GM23338 (cell line): ENCODE results near the gene GSG1L. TPM values are rescaled to one million over a fixed set of nuclear protein-coding genes. Genes with fewer than 3 reads are reported as not detected.

Source experiments
- ATAC-seq: fragments of 200-7000 bp; cut with Tn5 transposase; 3 replicates; pipeline ENCODE4 v1.9.1; 2020
- DNase-seq: peaks from one replicate; pipeline ENCODE4 v3.0.0-alpha.2; 2015; ENCODE audit warnings: low spot score
- H2AFZ ChIP-seq: fragments of 200-600 bp; sonication (generic); 2 replicates; pipeline ENCODE4 v1.8.0; 2016; ENCODE audit warnings: antibody characterized with exemption, mild to moderate bottlenecking, moderate library complexity
- H3F3A ChIP-seq: fragments of 200-600 bp; sonication (generic); replicated peaks from 2 replicates; pipeline ENCODE4 v1.8.0; 2017; ENCODE audit warnings: antibody characterized with exemption, mixed run types, low read depth
- H3K27ac ChIP-seq: fragments of 200-600 bp; sonication (generic); 2 replicates; pipeline ENCODE4 v1.6.1; 2016; ENCODE audit warnings: low read depth
- H3K27me3 ChIP-seq: fragments of 200-600 bp; sonication (generic); 2 replicates; pipeline ENCODE4 v1.8.0; 2016; ENCODE audit warnings: mild to moderate bottlenecking, mixed run types, moderate library complexity; ENCODE audit not compliant: insufficient read depth
- H3K36me3 ChIP-seq: fragments of 200-600 bp; sonication (generic); 2 replicates; pipeline ENCODE4 v1.8.0; 2016; ENCODE audit warnings: mild to moderate bottlenecking; ENCODE audit not compliant: insufficient read depth
- H3K4me1 ChIP-seq: fragments of 200-600 bp; sonication (generic); 2 replicates; pipeline ENCODE4 v1.8.0; 2016; ENCODE audit warnings: mild to moderate bottlenecking, moderate library complexity; ENCODE audit not compliant: insufficient read depth
- H3K4me2 ChIP-seq: fragments of 200-600 bp; sonication (generic); 2 replicates; pipeline ENCODE4 v1.7.1; 2017; ENCODE audit warnings: mixed run types
- H3K4me3 ChIP-seq: fragments of 200-600 bp; sonication (generic); 2 replicates; pipeline ENCODE4 v1.6.1; 2016; ENCODE audit warnings: mixed run types
- H3K79me2 ChIP-seq: fragments of 200-600 bp; sonication (generic); replicated peaks from 2 replicates; pipeline ENCODE4 v1.8.0; 2017; ENCODE audit warnings: mild to moderate bottlenecking; ENCODE audit not compliant: insufficient read depth
- H3K9me2 ChIP-seq: fragments of 200-600 bp; sonication (generic); 2 replicates; pipeline ENCODE4 v1.8.0; 2017; ENCODE audit not compliant: insufficient read depth
- H4K20me1 ChIP-seq: fragments of 200-600 bp; sonication (generic); replicated peaks from 2 replicates; pipeline ENCODE4 v1.8.0; 2017; ENCODE audit warnings: mild to moderate bottlenecking; ENCODE audit not compliant: insufficient read depth
- H3K27ac Mint-ChIP-seq: 2 replicates; pipeline ENCODE4 v1.8.0; 2020; ENCODE audit warnings: inconsistent platforms, mild to moderate bottlenecking, moderate library complexity, mixed read lengths
- H3K27me3 Mint-ChIP-seq: 3 replicates; pipeline ENCODE4 v1.8.0; 2022; ENCODE audit warnings: low read depth, mild to moderate bottlenecking, moderate library complexity, mixed read lengths, inconsistent platforms; ENCODE audit not compliant: insufficient read depth, poor library complexity
- H3K36me3 Mint-ChIP-seq: 3 replicates; pipeline ENCODE4 v1.8.0; 2021; ENCODE audit warnings: low read depth, mild to moderate bottlenecking, inconsistent platforms, moderate library complexity, mixed read lengths
- H3K4me1 Mint-ChIP-seq: 3 replicates; pipeline ENCODE4 v1.8.0; 2020; ENCODE audit warnings: mild to moderate bottlenecking, inconsistent platforms, mixed read lengths
- H3K4me3 Mint-ChIP-seq: 3 replicates; pipeline ENCODE4 v1.8.0; 2021; ENCODE audit warnings: moderate library complexity, mild to moderate bottlenecking, inconsistent platforms, mixed read lengths
- H3K9me3 Mint-ChIP-seq: 3 replicates; pipeline ENCODE4 v1.8.0; 2020; ENCODE audit warnings: moderate library complexity, mild to moderate bottlenecking, inconsistent platforms, mixed read lengths
- CREB1 ChIP-seq: fragments of 250-450 bp; sonication (Bioruptor Pico); IDR thresholded peaks from 2 replicates; pipeline ENCODE4 v1.5.0; 2020; ENCODE audit warnings: low read depth, mild to moderate bottlenecking, moderate library complexity
- CTCF ChIP-seq, 2 experiments: fragments of 200-600 bp in 1 of 2; sonication (generic) in 1 of 2; conservative IDR thresholded peaks; 2 replicates each; pipeline versions ENCODE4 v1.5.1 to v1.6.1; 2016 to 2017; ENCODE audit warnings: antibody characterized with exemption in 2 of 2, low read depth in 2 of 2, mild to moderate bottlenecking in 2 of 2, moderate library complexity in 1 of 2
- EZH2 ChIP-seq: fragments of 200-600 bp; sonication (generic); IDR thresholded peaks from one replicate; pipeline ENCODE4 v1.8.0; 2017; ENCODE audit warnings: antibody characterized with exemption, mild to moderate bottlenecking, low read depth; ENCODE audit not compliant: unreplicated experiment
- EZH2phosphoT487 ChIP-seq: fragments of 200-600 bp; sonication (generic); IDR thresholded peaks from one replicate; pipeline ENCODE4 v1.8.1; 2018; ENCODE audit warnings: antibody characterized with exemption; ENCODE audit not compliant: unreplicated experiment
- JUNB ChIP-seq: IDR thresholded peaks from one replicate; pipeline ENCODE4 v1.6.1; 2016; ENCODE audit warnings: antibody characterized with exemption; ENCODE audit not compliant: unreplicated experiment
- NANOG ChIP-seq: IDR thresholded peaks from 2 replicates; pipeline ENCODE4 v1.6.1; 2016; ENCODE audit warnings: antibody characterized with exemption, borderline replicate concordance
- POLR2AphosphoS5 ChIP-seq: IDR thresholded peaks from 2 replicates; pipeline ENCODE4 v1.6.1; 2016; ENCODE audit warnings: antibody characterized with exemption, low read depth
- REST ChIP-seq: IDR thresholded peaks from one replicate; pipeline ENCODE4 v1.6.1; 2018; ENCODE audit warnings: antibody characterized with exemption; ENCODE audit not compliant: unreplicated experiment
- STAT1 ChIP-seq: IDR thresholded peaks from one replicate; pipeline ENCODE4 v1.6.1; 2016; ENCODE audit warnings: antibody characterized with exemption; ENCODE audit not compliant: unreplicated experiment
- ZNF114 ChIP-seq: fragments of 250-450 bp; sonication (Bioruptor Pico); IDR thresholded peaks from 2 replicates; pipeline ENCODE4 v1.5.0; 2020; ENCODE audit warnings: mild to moderate bottlenecking, moderate library complexity
- ZNF331 ChIP-seq: fragments of 250-450 bp; sonication (Bioruptor Pico); IDR thresholded peaks from 2 replicates; pipeline ENCODE4 v1.5.0; 2020; ENCODE audit warnings: low read depth, mild to moderate bottlenecking, moderate library complexity
- ZNF462 ChIP-seq: fragments of 250-450 bp; sonication (Bioruptor Pico); IDR thresholded peaks from 2 replicates; pipeline ENCODE4 v1.5.0; 2020; ENCODE audit warnings: mild to moderate bottlenecking, moderate library complexity
- polyA plus RNA-seq: library from polyadenylated mRNA; unstranded; fragments of >200 nt; fragmentation: Nextera tagmentation; extraction: Ambion mirVana; gene quantifications from 2 replicates; pipeline ENCODE4 v1.2.1, GENCODE V29; 2016
- total RNA-seq: library from RNA; depleted of rRNA; stranded (reverse); fragments of >200 nt; shearing (Covaris generic); gene quantifications from 2 replicates; pipeline ENCODE4 v1.2.3, GENCODE V29; 2014
- TF ChIP-seq, protein P1 (sequence below): IDR thresholded peaks from 2 replicates; pipeline ENCODE4 v1.6.1; 2016; ENCODE audit warnings: antibody characterized with exemption

Gene GSG1L
- total and polyA plus RNA-seq, 2 experiments from 2014 or later, result 0.36 to 0.63 TPM

GRCh38 chr16:27932542-27933135, 130.9 kb downstream of the GSG1L start:
- Histone ChIP-seq H3K27me3 (no peaks in the 10 kb centered on the region), H3K27ac (no peak overlapping the region), H2AFZ (no peak overlapping the region), H3K36me3 (no peaks in the 10 kb centered on the region), H3K4me2 (no peak overlapping the region), H3K4me3 (no peak overlapping the region), H3K9me2 (no peaks in the 10 kb centered on the region), H4K20me1 (no peaks in the 10 kb centered on the region), H3F3A (no peaks in the 10 kb centered on the region), H3K4me1 (no peaks in the 10 kb centered on the region), H3K79me2 (no peaks in the 10 kb centered on the region)
- Mint-ChIP-seq H3K27me3 (peaks cover 11% of the 10 kb centered on the region), H3K9me3 (0 out of 3 replicates have a peak, but pooled peaks cover 4% of the 10 kb centered on the region), H3K4me3 (no peak overlapping the region), H3K4me1 (no peaks in the 10 kb centered on the region; the same call in 2 of the 3 replicates), H3K36me3 (no peaks in the 10 kb centered on the region; the same call in 2 of the 3 replicates), H3K27ac (no peak overlapping the region)
- no peak for TF ChIP-seq CTCF (conservative IDR thresholded peaks at IDR 0.05; ENCODE audit: low read depth in 2 of 2)
- no peak for TF ChIP-seq REST
- TF ChIP-seq ZNF331 (CRISPR knock-in tag), result no peak
- TF ChIP-seq ZNF462 (CRISPR knock-in tag), result no peak
- TF ChIP-seq EZH2, result no peak
- no peak for TF ChIP-seq STAT1
- TF ChIP-seq, protein P1, sequence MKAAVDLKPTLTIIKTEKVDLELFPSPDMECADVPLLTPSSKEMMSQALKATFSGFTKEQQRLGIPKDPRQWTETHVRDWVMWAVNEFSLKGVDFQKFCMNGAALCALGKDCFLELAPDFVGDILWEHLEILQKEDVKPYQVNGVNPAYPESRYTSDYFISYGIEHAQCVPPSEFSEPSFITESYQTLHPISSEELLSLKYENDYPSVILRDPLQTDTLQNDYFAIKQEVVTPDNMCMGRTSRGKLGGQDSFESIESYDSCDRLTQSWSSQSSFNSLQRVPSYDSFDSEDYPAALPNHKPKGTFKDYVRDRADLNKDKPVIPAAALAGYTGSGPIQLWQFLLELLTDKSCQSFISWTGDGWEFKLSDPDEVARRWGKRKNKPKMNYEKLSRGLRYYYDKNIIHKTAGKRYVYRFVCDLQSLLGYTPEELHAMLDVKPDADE, result no peak
- TF ChIP-seq EZH2phosphoT487, result no peak
- no peak for TF ChIP-seq POLR2AphosphoS5
- no peak for TF ChIP-seq CREB1 (CRISPR knock-in tag)
- TF ChIP-seq JUNB, result no peak
- no peak for TF ChIP-seq NANOG
- no peak for TF ChIP-seq ZNF114
- DNase-seq, result no peak
- ATAC-seq, result no peak
